Measurements from ENCODE around the gene KIAA1614. TPM values are rescaled to one million over a fixed set of nuclear protein-coding genes. Genes with fewer than 3 reads are reported as not detected.

The KIAA1614 gene
- polyA plus RNA-seq, 1 donor (not counting 4 experiments of a cell fraction or from before 2014, with no cell fraction given) = 0.03 TPM

- H3K36me3 ChIP-seq (ENCODE audit: control insufficient read depth in 2 of 2, extremely low read depth in 1 of 2, insufficient read depth in 2 of 2, low read length in 2 of 2) = peaks cover 15 to 25% of the 10 kb centered on the region in 2 experiments
Observed at GRCh38 chr1:180982422-180982821, 69.7 kb downstream of the KIAA1614 start.

DNA sequence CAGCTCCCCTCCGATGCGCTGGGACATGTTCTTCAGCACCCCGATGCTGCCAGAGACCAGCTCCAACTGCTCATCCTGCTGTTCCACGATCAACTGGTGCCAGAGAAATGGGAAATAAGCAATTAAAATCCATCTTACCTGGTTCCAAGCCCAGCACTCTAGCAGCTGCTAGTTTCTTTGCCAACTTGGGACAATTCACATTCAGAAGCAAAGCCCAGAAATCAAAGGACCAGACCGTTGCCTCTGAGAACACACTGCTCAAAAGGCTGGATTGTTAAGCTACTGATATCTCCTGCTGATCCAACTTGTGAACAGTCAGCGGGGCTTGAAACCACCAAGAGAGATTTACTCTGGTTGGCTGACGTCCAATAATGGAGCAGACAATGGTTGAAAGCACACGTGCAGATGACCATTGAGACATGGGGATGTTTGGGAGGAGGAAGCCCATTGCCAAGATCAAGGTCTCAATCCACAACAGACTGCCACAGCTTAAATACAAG is 75.6 kb downstream of the KIAA1614 start:
- Histone ChIP-seq H3K4me1 (ENCODE audit: control insufficient read depth, extremely low read depth, insufficient read depth, low read length) (no peaks in the 10 kb centered on the region), H3K4me2 (ENCODE audit: control insufficient read depth, extremely low read depth, insufficient read depth, low read depth, low read length) (no peak overlapping the region), H3K79me2 (ENCODE audit: control insufficient read depth, insufficient read depth, low read length) (no peaks in the 10 kb centered on the region), H2AFZ (ENCODE audit: control insufficient read depth, low read length) (no peak overlapping the region), H4K20me1 (ENCODE audit: control insufficient read depth, extremely low read depth, insufficient read depth, low read length) (no peaks in the 10 kb centered on the region), H3K27me3 (ENCODE audit: control insufficient read depth, extremely low read depth, insufficient read depth, low read length) (no peaks in the 10 kb centered on the region), H3K36me3 (ENCODE audit: control insufficient read depth in 2 of 2, extremely low read depth in 1 of 2, insufficient read depth in 2 of 2, low read length in 2 of 2) (peaks cover 19 to 31% of the 10 kb centered on the region in 2 experiments), H3K4me3 (ENCODE audit: control insufficient read depth in 2 of 3, extremely low read depth in 1 of 3, insufficient read depth in 2 of 3, low read depth in 1 of 3, low read length in 3 of 3) (no peak overlapping the region), H3K9ac (ENCODE audit: control insufficient read depth, extremely low read depth, insufficient read depth, low read length) (no peak overlapping the region), H3K9me1 (ENCODE audit: control insufficient read depth, extremely low read depth, insufficient read depth, low read length) (no peaks in the 10 kb centered on the region), H3K27ac (ENCODE audit: control insufficient read depth, insufficient read depth, low read length) (no peak overlapping the region), H3K9me3 (ENCODE audit: control insufficient read depth, low read depth, low read length) (no peaks in the 10 kb centered on the region)
- TF ChIP-seq EZH2 (IDR thresholded peaks at IDR 0.05; ENCODE audit: low read length) (no peak), CTCF (optimal IDR thresholded peaks at IDR 0.05 in 1 of 3, IDR thresholded peaks at IDR 0.05 in 1 of 3, conservative IDR thresholded peaks at IDR 0.05 in 1 of 3; ENCODE audit: extremely low read depth in 1 of 3, insufficient read depth in 2 of 3, low read length in 3 of 3) (no peak)
- FAIRE-seq = no peak
- DNase-seq (ENCODE audit: low read depth, low spot score) = no peak
- dilution Hi-C loops (cut with MboI; ENCODE audit: extremely low pct_ligation_motif_present, low sequenced_read_pairs) = no loop called here

More at GRCh38 chr1:180982422-180982821, 69.7 kb downstream of the KIAA1614 start:
- Histone ChIP-seq H3K4me2 (ENCODE audit: control insufficient read depth, extremely low read depth, insufficient read depth, low read depth, low read length) (no peak overlapping the region), H2AFZ (ENCODE audit: control insufficient read depth, low read length) (no peak overlapping the region), H3K4me3 (ENCODE audit: control insufficient read depth in 2 of 3, extremely low read depth in 1 of 3, insufficient read depth in 2 of 3, low read depth in 1 of 3, low read length in 3 of 3) (no peak overlapping the region), H3K79me2 (ENCODE audit: control insufficient read depth, insufficient read depth, low read length) (no peaks in the 10 kb centered on the region), H3K4me1 (ENCODE audit: control insufficient read depth, extremely low read depth, insufficient read depth, low read length) (no peaks in the 10 kb centered on the region), H3K9ac (ENCODE audit: control insufficient read depth, extremely low read depth, insufficient read depth, low read length) (no peak overlapping the region), H4K20me1 (ENCODE audit: control insufficient read depth, extremely low read depth, insufficient read depth, low read length) (no peaks in the 10 kb centered on the region), H3K9me1 (ENCODE audit: control insufficient read depth, extremely low read depth, insufficient read depth, low read length) (no peaks in the 10 kb centered on the region), H3K9me3 (ENCODE audit: control insufficient read depth, low read depth, low read length) (no peaks in the 10 kb centered on the region), H3K27ac (ENCODE audit: control insufficient read depth, insufficient read depth, low read length) (no peak overlapping the region), H3K27me3 (ENCODE audit: control insufficient read depth, extremely low read depth, insufficient read depth, low read length) (no peaks in the 10 kb centered on the region)
- DNase-seq (ENCODE audit: low read depth, low spot score) (no peak), FAIRE-seq (no peak)
- dilution Hi-C loops (cut with MboI; ENCODE audit: extremely low pct_ligation_motif_present, low sequenced_read_pairs) = no loop called here
- no peak for TF ChIP-seq CTCF (optimal IDR thresholded peaks at IDR 0.05 in 1 of 3, IDR thresholded peaks at IDR 0.05 in 1 of 3, conservative IDR thresholded peaks at IDR 0.05 in 1 of 3; ENCODE audit: extremely low read depth in 1 of 3, insufficient read depth in 2 of 3, low read length in 3 of 3)
- TF ChIP-seq EZH2 (IDR thresholded peaks at IDR 0.05; ENCODE audit: low read length) = no peak
